KMS-11 (cell line): ENCODE measurements around the gene SMARCC1.

Experiments used
- H2AFZ ChIP-seq: fragments of 200-600 bp; sonication (generic); 2 replicates; pipeline ENCODE4 v1.6.1; 2016; ENCODE audit warnings: antibody characterized with exemption, mixed run types, low read depth
- H3K27ac ChIP-seq: fragments of 200-600 bp; sonication (generic); 2 replicates; pipeline ENCODE4 v1.6.1; 2016; ENCODE audit warnings: mild to moderate bottlenecking, mixed run types
- H3K27me3 ChIP-seq: fragments of 200-600 bp; sonication (generic); 2 replicates; pipeline ENCODE4 v1.6.1; 2017; ENCODE audit warnings: mild to moderate bottlenecking, low read depth, mixed run types, moderate library complexity; ENCODE audit not compliant: insufficient read depth
- H3K36me3 ChIP-seq: fragments of 200-600 bp; sonication (generic); 2 replicates; pipeline ENCODE4 v1.6.1; 2017; ENCODE audit warnings: mild to moderate bottlenecking, mixed run types; ENCODE audit not compliant: insufficient read depth
- H3K4me1 ChIP-seq: fragments of 200-600 bp; sonication (generic); 2 replicates; pipeline ENCODE4 v1.6.1; 2016; ENCODE audit warnings: mild to moderate bottlenecking, low read depth, mixed run types; ENCODE audit not compliant: poor library complexity, severe bottlenecking
- H3K4me2 ChIP-seq: fragments of 200-600 bp; sonication (generic); 2 replicates; pipeline ENCODE4 v1.7.0; 2016; ENCODE audit warnings: mild to moderate bottlenecking, mixed run types
- H3K4me3 ChIP-seq: fragments of 200-600 bp; sonication (generic); IDR thresholded peaks from 2 replicates; pipeline ENCODE4 v1.6.1; 2017; ENCODE audit warnings: low read depth, low read length, mixed read lengths; ENCODE audit not compliant: insufficient read depth
- H3K79me2 ChIP-seq: fragments of 200-600 bp; sonication (generic); 2 replicates; pipeline ENCODE4 v1.6.1; 2016; ENCODE audit warnings: low read depth, mixed run types; ENCODE audit not compliant: insufficient read depth
- H3K9ac ChIP-seq: fragments of 200-600 bp; sonication (generic); 2 replicates; pipeline ENCODE4 v1.6.1; 2016; ENCODE audit warnings: mild to moderate bottlenecking, mixed run types
- H4K20me1 ChIP-seq: fragments of 200-600 bp; sonication (generic); 2 replicates; pipeline ENCODE4 v1.6.1; 2016; ENCODE audit warnings: mild to moderate bottlenecking, mixed run types; ENCODE audit not compliant: insufficient read depth
- TF ChIP-seq, protein P1 (sequence below): fragments of 200-600 bp; sonication (generic); conservative IDR thresholded peaks from 2 replicates; pipeline ENCODE4 v1.6.1; 2017; ENCODE audit warnings: low read depth, mild to moderate bottlenecking, antibody characterized with exemption, low read length, moderate library complexity, mixed read lengths

SMARCC1 gene

DNA sequence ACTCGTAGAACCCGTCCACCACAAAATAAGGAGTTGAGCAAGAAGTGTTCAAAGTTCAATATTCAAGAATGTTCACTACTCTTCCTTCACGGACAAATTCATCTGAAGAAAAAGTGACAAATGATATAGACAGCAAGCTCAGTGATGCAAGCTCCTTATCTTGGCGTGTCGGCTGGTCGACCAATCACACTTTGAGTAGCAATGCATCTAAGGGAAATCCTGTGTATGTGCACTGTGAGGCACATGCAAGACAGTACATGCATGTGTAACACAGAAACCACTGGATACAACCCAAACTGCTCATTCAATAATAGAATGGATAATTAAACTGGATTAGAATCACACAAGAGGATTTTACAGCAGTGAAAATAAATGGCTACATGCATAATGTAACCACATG, 138.6 kb downstream of the SMARCC1 start:
- Histone ChIP-seq H3K4me2 (no peak overlapping the region), H3K4me3 (no peak overlapping the region), H3K36me3 (no peaks in the 10 kb centered on the region), H2AFZ (no peak overlapping the region), H3K9ac (no peak overlapping the region), H3K27me3 (no peaks in the 10 kb centered on the region), H3K4me1 (no peaks in the 10 kb centered on the region), H4K20me1 (no peaks in the 10 kb centered on the region), H3K79me2 (no peaks in the 10 kb centered on the region), H3K27ac (no peak overlapping the region)
- TF ChIP-seq, protein P1, sequence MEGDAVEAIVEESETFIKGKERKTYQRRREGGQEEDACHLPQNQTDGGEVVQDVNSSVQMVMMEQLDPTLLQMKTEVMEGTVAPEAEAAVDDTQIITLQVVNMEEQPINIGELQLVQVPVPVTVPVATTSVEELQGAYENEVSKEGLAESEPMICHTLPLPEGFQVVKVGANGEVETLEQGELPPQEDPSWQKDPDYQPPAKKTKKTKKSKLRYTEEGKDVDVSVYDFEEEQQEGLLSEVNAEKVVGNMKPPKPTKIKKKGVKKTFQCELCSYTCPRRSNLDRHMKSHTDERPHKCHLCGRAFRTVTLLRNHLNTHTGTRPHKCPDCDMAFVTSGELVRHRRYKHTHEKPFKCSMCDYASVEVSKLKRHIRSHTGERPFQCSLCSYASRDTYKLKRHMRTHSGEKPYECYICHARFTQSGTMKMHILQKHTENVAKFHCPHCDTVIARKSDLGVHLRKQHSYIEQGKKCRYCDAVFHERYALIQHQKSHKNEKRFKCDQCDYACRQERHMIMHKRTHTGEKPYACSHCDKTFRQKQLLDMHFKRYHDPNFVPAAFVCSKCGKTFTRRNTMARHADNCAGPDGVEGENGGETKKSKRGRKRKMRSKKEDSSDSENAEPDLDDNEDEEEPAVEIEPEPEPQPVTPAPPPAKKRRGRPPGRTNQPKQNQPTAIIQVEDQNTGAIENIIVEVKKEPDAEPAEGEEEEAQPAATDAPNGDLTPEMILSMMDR = no peak

DNA sequence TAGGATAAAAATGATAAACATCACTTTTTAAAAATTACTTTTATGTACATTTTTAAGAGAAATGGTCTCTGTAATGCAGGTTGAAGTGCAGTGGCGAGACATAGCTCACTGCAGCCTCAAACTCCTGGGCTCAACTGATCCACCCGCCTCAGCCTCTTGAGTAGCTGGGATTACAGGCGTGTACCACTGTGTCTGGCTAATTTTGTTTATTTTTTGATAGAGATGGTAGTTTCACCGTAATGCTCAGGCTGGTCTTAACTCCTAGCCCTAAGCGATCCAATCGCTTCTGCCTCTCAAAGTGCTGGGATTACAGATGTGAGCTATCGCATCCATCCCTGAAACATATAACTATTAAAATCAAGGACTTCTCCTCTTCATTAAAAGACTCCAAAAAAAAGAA, 140.0 kb downstream of the SMARCC1 start:
- no peaks in the 10 kb centered on the region for H3K27me3 ChIP-seq
- H3K4me2 ChIP-seq = no peak overlapping the region
- H4K20me1 ChIP-seq = no peaks in the 10 kb centered on the region
- no peaks in the 10 kb centered on the region for H3K79me2 ChIP-seq
- no peaks in the 10 kb centered on the region for H3K36me3 ChIP-seq
- no peak overlapping the region for H3K9ac ChIP-seq
- H2AFZ ChIP-seq = no peak overlapping the region
- TF ChIP-seq, protein P1 = no peak
- H3K4me1 ChIP-seq = no peaks in the 10 kb centered on the region
- no peak overlapping the region for H3K4me3 ChIP-seq
- no peak overlapping the region for H3K27ac ChIP-seq

DNA sequence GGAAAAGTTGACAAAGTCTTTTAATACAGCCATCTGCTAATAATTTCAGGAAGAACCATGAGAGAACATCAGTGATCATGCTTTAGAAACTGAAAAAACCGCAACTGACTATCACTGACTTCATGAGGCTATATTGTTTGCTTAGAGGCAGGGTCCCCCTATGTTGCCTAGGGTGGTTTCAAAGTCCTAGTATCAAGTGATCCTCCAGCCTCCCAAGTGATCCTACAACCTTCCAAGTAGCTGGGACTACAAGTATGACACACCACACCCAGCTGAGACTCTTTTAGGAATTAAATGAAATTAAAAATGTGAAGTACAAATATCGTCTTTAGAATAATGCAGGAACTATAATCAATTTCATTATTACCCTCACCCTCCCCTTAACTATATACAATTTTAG, 144.8 kb downstream of the SMARCC1 start:
- Histone ChIP-seq H2AFZ (no peak overlapping the region), H4K20me1 (no peaks in the 10 kb centered on the region), H3K4me3 (no peak overlapping the region), H3K36me3 (no peaks in the 10 kb centered on the region), H3K4me2 (no peak overlapping the region), H3K4me1 (peaks cover 3% of the 10 kb centered on the region), H3K79me2 (no peaks in the 10 kb centered on the region), H3K9ac (no peak overlapping the region), H3K27ac (no peak overlapping the region), H3K27me3 (no peaks in the 10 kb centered on the region)
- TF ChIP-seq, protein P1 = no peak

DNA sequence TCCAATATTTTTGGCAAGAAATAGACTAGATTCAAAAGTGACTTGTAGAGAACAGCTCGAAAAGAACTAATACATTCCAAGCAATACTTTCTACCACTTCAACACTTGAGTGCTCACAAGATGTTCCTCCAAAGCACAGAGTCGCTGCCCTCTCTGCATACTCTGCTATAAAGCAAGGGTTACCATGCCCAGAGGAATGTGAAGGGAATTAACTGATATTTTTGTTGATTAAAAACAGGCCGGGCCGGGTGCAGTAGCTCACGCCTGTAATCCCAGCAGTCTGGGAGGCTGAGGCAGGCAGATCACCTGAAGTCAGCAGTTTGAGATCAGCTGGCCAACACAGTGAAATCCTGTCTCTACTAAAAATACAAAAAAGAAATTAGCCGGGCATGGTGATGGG, 145.5 kb downstream of the SMARCC1 start:
- Histone ChIP-seq H4K20me1 (no peaks in the 10 kb centered on the region), H3K79me2 (no peaks in the 10 kb centered on the region), H2AFZ (no peak overlapping the region), H3K4me3 (no peak overlapping the region), H3K4me2 (no peak overlapping the region), H3K27ac (no peak overlapping the region), H3K36me3 (no peaks in the 10 kb centered on the region), H3K9ac (no peak overlapping the region), H3K4me1 (peaks cover 3% of the 10 kb centered on the region), H3K27me3 (no peaks in the 10 kb centered on the region)
- TF ChIP-seq, protein P1 = no peak
